Measurements from ENCODE around the gene THAP11. TPM values are rescaled to one million over a fixed set of nuclear protein-coding genes. Genes with fewer than 3 reads are reported as not detected.

The THAP11 gene
- total RNA-seq, 4 donors from 2014 or later, result 61.3 to 102 (median 75.9) TPM

- intact Hi-C loops (cut with DNase I; ENCODE audit: low total_unique reads), result no loop called here
These were observed 38.2 kb upstream of the THAP11 start for GRCh38 chr16:67803894-67804293.

GRCh38 chr16:67804853-67805542, 37.1 kb upstream of the THAP11 start:
- intact Hi-C loops (cut with DNase I; ENCODE audit: low total_unique reads), result no loop called here
- H3K4me3 ChIP-seq (ENCODE audit: low read depth, poor library complexity, severe bottlenecking), result no peak overlapping the region
- 78 to 86% methylated on average over 4 of the region's 4 CpGs for WGBS, 2 donors
- no peak for TF ChIP-seq POLR2A (IDR thresholded peaks at IDR 0.05)
- TF ChIP-seq CTCF (IDR thresholded peaks at IDR 0.05), result no peak
- DNase-seq (ENCODE audit: low spot score in 2 of 2), result no peak

More at GRCh38 chr16:67803894-67804293, 38.2 kb upstream of the THAP11 start:
- TF ChIP-seq POLR2A (IDR thresholded peaks at IDR 0.05), result no peak
- WGBS, 2 donors, result 54 to 66% methylated on average over 3 of the region's 3 CpGs
- H3K4me3 ChIP-seq (ENCODE audit: low read depth, poor library complexity, severe bottlenecking), result no peak overlapping the region
- no peak for DNase-seq (ENCODE audit: low spot score in 2 of 2)

GRCh38 chr16:67805718-67806427, 36.2 kb upstream of the THAP11 start:
- 1% methylated on average over 19 to 25 of the region's 26 CpGs for WGBS, 2 donors
- intact Hi-C loops (cut with DNase I; ENCODE audit: low total_unique reads), result no loop called here
- TF ChIP-seq CTCF (IDR thresholded peaks at IDR 0.05), result no peak
- TF ChIP-seq POLR2A (IDR thresholded peaks at IDR 0.05), result no peak
- peak in 1 of 2 donors; percentile 18 for DNase-seq (ENCODE audit: low spot score in 2 of 2)
- H3K4me3 ChIP-seq (ENCODE audit: low read depth, poor library complexity, severe bottlenecking), result peak overlapping the region; percentile 81

GRCh38 chr16:67806428-67807147, 35.5 kb upstream of the THAP11 start, which contains the start of the genes RANBP10 and TSNAXIP1:
TSS of gene RANBP10 (minus strand) at chr16:67806560. CDS start at chr16:67806536, 24 bp downstream.
TSS of gene TSNAXIP1 (plus strand) at chr16:67806889. CDS start at chr16:67807150, 261 bp downstream.
- intact Hi-C loops (cut with DNase I; ENCODE audit: low total_unique reads), result no loop called here
- DNase-seq (ENCODE audit: low spot score in 2 of 2), result peak; percentile 98 to 99
- peak within 1 kb of the TSS; percentile 81 for H3K4me3 ChIP-seq (ENCODE audit: low read depth, poor library complexity, severe bottlenecking)
- TF ChIP-seq POLR2A (IDR thresholded peaks at IDR 0.05) (no peak), CTCF (IDR thresholded peaks at IDR 0.05) (no peak)
- 1% methylated on average over 39 to 41 of the region's 54 CpGs for WGBS, 2 donors

GRCh38 chr16:67807148-67807682, 34.9 kb upstream of the THAP11 start:
- no peak for TF ChIP-seq CTCF (IDR thresholded peaks at IDR 0.05)
- no peak for TF ChIP-seq POLR2A (IDR thresholded peaks at IDR 0.05)
- DNase-seq (ENCODE audit: low spot score in 2 of 2), result no peak
- WGBS, 2 donors, result 28 to 31% methylated on average over 24 of the region's 24 CpGs
- H3K4me3 ChIP-seq (ENCODE audit: low read depth, poor library complexity, severe bottlenecking), result peak overlapping the region; percentile 19
- intact Hi-C loops (cut with DNase I; ENCODE audit: low total_unique reads), result no loop called here
